ENCODE results near the gene RAP1A.
"Not testable (repeated sequence)": the region's sequence is repeated elsewhere in the genome, so short reads cannot be mapped to it uniquely, and the experiment has no call there.

RAP1A gene

GRCh38 chr1:111624382-111624781 is 4.8 kb downstream of the RAP1A start:
- no peak overlapping the region for H3K4me3 ChIP-seq (ENCODE audit: low read depth, low read length)
- DNase-seq (ENCODE audit: low read depth): no peak

GRCh38 chr1:111625276-111625675 is 5.7 kb downstream of the RAP1A start:
- no peak for TF ChIP-seq CTCF (IDR thresholded peaks at IDR 0.05; ENCODE audit: low read depth, low read length, missing control alignments)
- no peak overlapping the region for H3K4me3 ChIP-seq (ENCODE audit: low read depth, low read length)
- in situ Hi-C loops (cut with HindIII; ENCODE audit: low sequenced_read_pairs): no loop called here
- no peak for DNase-seq (ENCODE audit: low read depth)

More at GRCh38 chr1:111624382-111624781, 4.8 kb downstream of the RAP1A start:
- in situ Hi-C loops (cut with HindIII; ENCODE audit: low sequenced_read_pairs): no loop called here
- TF ChIP-seq CTCF (IDR thresholded peaks at IDR 0.05; ENCODE audit: low read depth, low read length, missing control alignments): no peak

- TF ChIP-seq CTCF (IDR thresholded peaks at IDR 0.05; ENCODE audit: low read depth, low read length, missing control alignments): no peak
- no peak overlapping the region for H3K4me3 ChIP-seq (ENCODE audit: low read depth, low read length)
- in situ Hi-C loops (cut with HindIII; ENCODE audit: low sequenced_read_pairs): no loop called here
- peak; percentile 16 for DNase-seq (ENCODE audit: low read depth)
These were observed 8.6 kb downstream of the RAP1A start for GRCh38 chr1:111628153-111628552.

GRCh38 chr1:111629190-111629954 is 9.8 kb downstream of the RAP1A start:
- TF ChIP-seq CTCF (IDR thresholded peaks at IDR 0.05; ENCODE audit: low read depth, low read length, missing control alignments): no peak
- H3K4me3 ChIP-seq (ENCODE audit: low read depth, low read length): no peak overlapping the region
- in situ Hi-C loops (cut with HindIII; ENCODE audit: low sequenced_read_pairs): no loop called here
- no peak for DNase-seq (ENCODE audit: low read depth)

- in situ Hi-C loops (cut with HindIII; ENCODE audit: low sequenced_read_pairs): no loop called here
- H3K4me3 ChIP-seq (ENCODE audit: low read depth, low read length): no peak overlapping the region
- TF ChIP-seq CTCF (IDR thresholded peaks at IDR 0.05; ENCODE audit: low read depth, low read length, missing control alignments): no peak
- no peak for DNase-seq (ENCODE audit: low read depth)
These were observed 11.0 kb downstream of the RAP1A start for GRCh38 chr1:111630567-111630966.

- in situ Hi-C loops (cut with HindIII; ENCODE audit: low sequenced_read_pairs): no loop called here
- no peak for DNase-seq (ENCODE audit: low read depth)
- no peak for TF ChIP-seq CTCF (IDR thresholded peaks at IDR 0.05; ENCODE audit: low read depth, low read length, missing control alignments)
- H3K4me3 ChIP-seq (ENCODE audit: low read depth, low read length): no peak overlapping the region
These were observed 11.9 kb downstream of the RAP1A start for GRCh38 chr1:111631502-111631901.

- DNase-seq (ENCODE audit: low read depth); in situ Hi-C loops (cut with HindIII; ENCODE audit: low sequenced_read_pairs); H3K4me3 ChIP-seq (ENCODE audit: low read depth, low read length): not testable (repeated sequence)
These were observed 13.2 kb downstream of the RAP1A start for GRCh38 chr1:111632771-111633170.
